RPMI8226 (cell line): ENCODE results near the gene MCTP1.
"Not testable (repeated sequence)": the region's sequence is repeated elsewhere in the genome, so short reads cannot be mapped to it uniquely, and the experiment has no call there.

Source experiments
- DNase-seq: peaks from one replicate; pipeline ENCODE4 v3.0.0-alpha.2; 2015

Gene MCTP1

GRCh38 chr5:95026718-95027117, 258.2 kb downstream of the MCTP1 start:
- DNase-seq, result no peak

DNA sequence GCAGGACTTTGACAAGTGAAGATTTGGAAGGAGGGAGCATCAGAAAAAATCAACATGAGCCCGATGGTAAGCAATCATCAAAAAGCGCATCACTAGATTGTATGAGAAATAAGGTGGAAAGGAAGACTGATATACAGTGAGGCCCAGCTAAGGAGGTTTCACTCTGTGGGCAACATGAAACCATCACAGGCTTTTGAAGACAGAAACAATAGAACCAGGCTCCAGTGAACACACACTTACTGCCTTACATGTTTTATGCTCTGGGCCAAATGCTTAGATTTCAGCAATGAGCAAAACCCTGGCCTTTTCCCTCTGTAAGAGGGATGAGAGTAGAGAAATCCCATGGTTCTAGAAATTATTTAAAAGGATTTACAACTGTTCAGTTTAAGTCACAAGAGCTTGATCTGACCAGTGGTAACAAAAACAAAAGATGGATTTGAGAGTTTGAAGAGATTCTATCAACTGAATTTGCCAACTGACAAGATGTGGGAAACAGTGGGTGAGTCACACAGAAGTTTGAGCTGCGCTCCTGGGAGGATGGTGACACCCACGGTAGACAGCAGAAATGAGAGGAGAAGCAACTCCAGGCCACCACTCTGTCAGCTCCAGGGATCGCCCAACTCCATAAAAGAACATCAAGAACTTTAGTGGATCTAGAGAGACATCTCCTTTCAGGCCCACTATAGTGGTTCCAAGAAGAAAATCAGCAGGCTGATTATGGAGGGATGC, 261.8 kb downstream of the MCTP1 start:
- DNase-seq, result no peak

GRCh38 chr5:95020345-95020744, 264.5 kb downstream of the MCTP1 start:
- DNase-seq, result no peak

GRCh38 chr5:95018946-95019345, 265.9 kb downstream of the MCTP1 start:
- DNase-seq, result no peak

DNA sequence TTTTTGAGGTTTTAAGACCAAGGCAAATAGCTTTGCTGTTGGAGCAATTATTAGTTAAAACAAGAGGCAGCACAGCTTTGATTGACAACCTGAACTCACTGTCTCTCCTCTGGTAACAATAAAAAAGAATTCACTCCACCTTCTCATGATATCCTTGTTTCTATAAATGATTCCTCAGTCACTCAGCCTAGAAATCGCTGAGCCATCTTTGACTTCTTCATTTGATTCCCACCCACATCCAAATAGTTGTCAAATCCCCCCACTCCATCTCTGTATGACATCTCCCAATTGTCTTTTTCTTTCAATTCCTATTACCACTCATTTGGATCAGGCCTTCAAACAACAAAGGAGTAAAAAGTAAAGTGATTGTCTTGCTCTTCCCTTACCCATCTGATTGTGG, 266.4 kb downstream of the MCTP1 start:
- DNase-seq, result no peak

DNA sequence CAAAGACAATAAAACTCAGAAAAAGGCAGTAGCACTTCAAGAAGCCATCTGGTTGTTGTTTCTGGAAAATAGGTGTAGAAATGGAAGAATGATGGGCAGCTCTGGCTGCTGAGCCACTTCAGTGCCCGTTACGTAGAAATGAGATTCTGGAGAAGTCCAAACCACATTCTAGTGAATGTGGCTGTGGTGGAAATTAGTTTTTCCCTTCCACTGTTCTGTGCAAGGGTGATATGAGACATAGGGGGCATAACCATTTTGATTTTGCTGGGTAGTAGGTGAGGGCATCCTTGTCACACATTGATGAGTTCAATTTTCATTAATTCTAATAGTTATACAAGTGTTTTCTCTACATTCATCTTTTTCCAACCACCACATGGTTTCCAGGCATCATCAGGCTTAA, 275.1 kb downstream of the MCTP1 start:
- no peak for DNase-seq

DNA sequence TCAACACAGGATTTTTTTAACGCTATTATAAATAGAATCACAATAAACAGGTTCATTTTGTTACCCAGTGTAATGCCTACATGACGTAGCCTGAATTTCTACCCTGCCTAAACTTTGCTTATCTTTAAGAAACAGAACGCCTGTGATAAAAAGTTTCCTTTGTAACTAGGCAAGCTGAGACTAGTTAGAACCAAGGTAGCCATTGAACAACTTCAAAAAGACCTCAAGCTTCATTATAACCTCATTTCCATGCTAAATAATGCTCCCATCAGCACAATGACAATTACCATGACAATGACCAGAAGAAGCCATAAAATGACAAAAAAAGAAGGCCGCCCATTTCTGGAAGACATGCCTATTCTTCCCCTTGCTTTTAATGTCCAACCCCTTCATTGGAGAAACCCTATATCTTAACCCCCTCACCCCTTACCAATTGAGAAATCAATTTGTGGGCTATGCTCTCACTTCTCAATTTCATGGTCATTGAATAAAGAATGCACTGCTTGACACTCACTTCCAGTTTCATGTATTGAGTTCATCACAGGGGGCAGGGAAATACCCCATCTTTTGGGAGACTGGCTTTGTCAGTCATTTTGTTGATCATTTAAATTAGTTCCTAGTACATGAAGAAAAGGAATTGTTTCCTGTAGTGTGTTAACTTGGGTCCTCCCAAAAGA, 276.8 kb downstream of the MCTP1 start:
- DNase-seq, result no peak

DNA sequence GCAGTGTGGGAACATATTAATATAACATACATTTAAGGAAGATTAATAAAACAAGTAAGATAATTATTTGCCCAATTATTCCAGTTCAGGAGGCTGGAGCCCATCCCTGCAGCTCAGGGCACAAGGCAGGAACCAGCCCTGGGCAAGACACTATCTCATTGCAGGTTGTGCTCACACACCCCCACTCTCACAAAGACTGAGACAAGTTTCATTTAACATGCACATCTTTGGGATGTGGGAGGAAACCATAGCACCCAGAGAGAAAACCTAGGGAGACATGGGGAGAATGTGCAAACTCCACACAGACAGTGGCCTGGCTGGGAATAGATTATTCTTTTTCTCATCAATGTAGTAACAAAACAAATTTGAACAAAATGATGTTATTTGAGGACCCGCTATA, 279.1 kb downstream of the MCTP1 start:
- DNase-seq, result no peak

GRCh38 chr5:94998670-94999069, 286.2 kb downstream of the MCTP1 start:
- no peak for DNase-seq

DNA sequence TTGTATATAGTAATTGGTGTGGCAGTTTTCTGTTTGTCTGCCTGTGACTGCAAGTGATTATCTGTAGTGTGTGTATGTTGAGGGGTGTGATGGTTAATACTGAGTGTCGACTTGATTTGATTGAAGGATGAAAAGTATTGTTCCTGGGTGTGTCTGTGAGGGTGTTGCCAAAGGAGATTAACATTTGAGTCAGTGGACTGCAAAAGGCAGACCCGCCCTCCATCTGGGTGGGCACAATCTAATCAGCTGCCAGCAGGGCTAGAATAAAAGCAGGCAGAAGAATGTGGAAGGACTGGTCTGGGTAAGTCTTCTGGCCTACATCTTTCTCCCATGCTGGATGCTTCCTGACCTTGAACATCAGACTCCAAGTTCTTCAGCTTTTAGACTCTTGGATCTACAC, 290.4 kb downstream of the MCTP1 start:
- not testable (repeated sequence) for DNase-seq

- DNase-seq, result no peak
These were observed 291.4 kb downstream of the MCTP1 start for GRCh38 chr5:94993491-94993890.

DNA sequence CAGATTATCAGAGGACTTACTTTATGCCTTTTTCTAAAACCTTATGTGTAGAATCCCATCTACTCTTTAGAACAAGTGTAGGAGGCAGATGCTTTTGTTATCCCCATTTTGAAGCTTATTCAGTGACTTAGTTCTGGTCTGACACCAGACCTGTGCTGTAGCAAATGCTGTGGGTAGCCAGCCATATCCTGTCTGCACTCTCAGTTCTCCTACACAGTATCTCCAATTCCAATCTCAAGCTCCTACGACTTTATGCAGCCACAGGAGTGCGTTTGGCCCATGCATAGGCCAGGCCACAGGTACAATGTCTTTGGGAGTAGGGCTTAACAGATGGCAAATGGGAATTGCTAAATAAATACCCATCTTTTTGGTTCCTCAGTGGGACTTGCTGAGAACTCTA, 292.6 kb downstream of the MCTP1 start:
- DNase-seq, result no peak

DNA sequence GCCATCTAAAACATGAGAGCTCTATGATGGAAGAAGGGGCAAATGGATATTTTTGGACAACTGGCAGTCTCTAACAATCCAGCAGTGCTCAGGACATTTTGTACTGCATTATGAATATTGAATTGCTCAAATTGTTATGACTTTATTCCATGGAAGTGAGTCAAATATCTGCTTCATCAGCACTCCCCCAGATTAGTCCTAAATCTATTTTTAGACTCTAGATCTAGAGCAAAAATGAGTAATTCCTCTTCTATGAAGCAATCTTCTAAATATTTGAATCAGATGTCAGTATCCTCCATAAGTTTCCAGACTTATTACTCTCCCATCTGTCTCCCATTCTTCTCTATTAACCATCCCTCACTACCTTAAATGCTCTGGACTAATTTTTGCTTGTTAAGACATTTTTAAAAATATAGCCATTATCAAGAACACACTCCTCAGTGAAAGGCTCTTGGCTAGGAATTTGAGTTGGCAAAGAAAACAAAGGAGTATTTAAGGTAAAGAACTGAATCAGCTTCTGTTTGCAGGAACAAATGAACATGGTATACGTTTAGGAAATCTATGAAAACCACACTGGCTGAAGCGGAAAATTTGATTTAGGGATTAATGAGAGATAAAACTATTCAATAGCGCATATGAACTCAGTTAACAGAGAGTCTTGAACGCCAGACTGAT, 300.9 kb downstream of the MCTP1 start:
- DNase-seq, result no peak

DNA sequence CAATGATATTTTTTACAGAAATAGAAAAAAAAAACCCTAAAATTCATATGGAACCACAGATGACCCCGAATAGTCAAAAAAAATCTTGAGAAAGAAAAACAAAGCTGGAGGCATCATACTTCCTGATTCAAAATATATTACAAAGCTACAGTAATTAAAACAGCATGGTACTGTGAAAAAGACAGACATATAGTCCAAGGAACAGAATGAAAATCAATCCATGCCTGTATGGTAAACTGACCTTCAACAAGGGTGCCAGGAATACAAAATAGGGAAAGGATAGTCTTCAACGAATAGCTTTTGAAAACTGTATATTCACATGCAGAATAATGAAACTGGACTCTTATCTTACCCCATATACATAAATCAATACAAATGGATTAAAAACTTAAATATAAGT, 307.5 kb downstream of the MCTP1 start:
- DNase-seq, result no peak

DNA sequence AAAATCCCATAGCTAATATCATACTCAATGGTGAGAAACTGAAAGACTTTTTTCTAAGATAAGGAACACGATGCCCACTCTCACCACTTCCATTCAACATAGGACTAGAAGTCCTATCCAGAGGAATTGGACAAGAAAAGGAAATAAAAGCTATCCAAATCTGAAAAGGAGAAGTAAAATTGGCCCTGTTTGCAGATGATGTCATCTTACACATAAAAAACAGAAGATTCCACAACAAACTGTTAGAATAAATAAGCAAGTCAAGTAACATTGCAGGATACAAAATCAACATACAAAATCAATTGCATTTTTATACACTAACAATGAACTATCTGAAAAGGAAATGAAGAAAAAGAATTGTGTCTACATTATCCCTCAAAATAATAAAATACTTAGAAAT, 308.0 kb downstream of the MCTP1 start:
- no peak for DNase-seq

- no peak for DNase-seq
These were observed 312.6 kb downstream of the MCTP1 start for GRCh38 chr5:94972268-94972667.

DNA sequence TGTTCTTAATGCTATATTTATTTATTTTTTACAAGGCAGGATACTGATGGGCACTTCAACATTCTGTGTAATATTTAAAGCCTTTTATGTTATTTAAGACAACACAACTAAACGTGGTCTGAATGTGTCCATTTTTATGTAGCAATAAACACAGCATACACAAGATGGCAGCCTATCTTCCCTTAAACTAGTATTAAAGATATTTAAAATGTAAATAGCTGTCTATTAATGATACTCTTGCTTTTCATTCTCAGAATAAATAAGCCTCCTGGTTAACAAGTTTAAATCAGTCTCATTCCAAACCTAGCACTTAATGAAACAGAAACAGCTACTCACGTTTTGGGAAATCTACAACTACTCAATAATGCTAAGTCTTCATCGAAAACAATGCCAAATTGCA, 315.7 kb downstream of the MCTP1 start:
- peak; percentile 37 for DNase-seq

GRCh38 chr5:94968507-94969095, 316.3 kb downstream of the MCTP1 start:
- DNase-seq, result peak; percentile 79

DNA sequence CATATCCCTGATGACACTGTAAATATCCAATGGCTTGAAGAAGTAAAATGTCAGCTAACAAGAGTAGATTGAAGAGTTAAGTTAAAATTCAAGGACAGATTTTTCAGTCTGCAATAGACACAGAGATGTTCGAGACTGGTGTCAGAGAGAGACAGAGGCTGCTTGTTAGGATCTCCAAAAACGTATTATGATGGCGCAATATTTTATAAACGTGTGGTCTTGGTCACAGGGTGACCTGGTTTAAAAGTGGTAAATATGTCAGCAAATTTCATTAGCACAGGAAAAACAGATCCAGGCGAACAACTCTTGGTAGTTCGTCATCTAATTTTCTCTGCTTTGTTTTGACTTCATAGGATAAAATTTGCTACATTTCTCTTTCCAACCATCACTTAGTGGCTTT, 317.4 kb downstream of the MCTP1 start:
- no peak for DNase-seq

- not testable (repeated sequence) for DNase-seq
These were observed 325.6 kb downstream of the MCTP1 start for GRCh38 chr5:94959279-94959678.

DNA sequence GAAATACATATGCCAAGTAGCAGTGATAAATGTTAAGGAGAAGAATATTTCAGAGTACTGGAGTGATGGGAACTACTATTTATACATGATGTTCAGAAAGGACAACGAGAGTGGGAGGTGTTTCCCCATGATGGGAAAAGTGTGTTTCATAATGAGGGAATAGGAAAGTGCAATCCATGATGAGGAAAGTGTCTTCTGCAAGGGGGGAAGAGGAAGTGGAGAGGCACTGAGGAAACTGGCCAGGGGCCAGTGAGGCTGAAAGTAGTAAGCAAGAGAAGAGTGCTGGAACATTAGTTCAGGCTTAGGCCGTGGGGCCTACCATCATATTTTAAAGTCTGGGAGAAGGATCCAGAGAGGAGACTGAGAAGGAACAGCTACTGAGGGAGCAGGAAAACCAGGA, 339.2 kb downstream of the MCTP1 start:
- no peak for DNase-seq

- no peak for DNase-seq
These were observed 340.7 kb downstream of the MCTP1 start for GRCh38 chr5:94944160-94944559.

DNA sequence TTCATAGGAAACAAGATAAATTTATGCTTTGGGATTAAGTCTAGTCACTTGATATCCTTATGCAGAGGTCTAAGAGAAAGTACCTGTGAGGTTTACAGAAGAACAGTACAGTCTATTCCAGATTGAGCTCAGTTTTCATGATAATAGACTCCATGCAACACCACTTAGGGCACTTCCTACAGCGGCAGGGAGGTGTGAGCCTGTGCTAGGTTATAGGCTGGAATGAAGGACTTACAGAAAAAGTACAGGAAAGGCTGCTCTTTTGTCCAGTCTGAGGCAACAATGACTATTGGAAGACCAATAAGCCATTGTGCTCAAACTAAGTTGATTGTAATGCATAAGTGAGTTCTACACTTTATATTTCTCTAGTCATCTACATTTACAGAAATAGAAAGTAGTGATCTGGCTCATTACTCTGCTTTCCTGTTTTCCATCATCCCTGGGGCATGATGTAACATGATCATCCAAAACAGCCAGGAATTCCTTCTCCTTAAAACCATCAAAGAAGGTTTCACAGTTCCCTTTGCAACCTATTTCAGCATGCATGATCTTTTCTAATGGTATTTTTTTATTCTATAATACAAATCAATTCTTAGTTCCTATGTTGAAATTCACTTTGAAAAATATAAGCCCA, 343.7 kb downstream of the MCTP1 start:
- DNase-seq, result no peak
